Sigmoid colon (tissue), 7 donors: Measurements from ENCODE around the gene NTNG1. TPM values are rescaled to one million over a fixed set of nuclear protein-coding genes. Genes with fewer than 3 reads are reported as not detected.

ENCODE experiments used
- DNase-seq: peaks from one replicate; pipeline ENCODE4 v3.0.0-alpha.2; 2019
- H3K27ac ChIP-seq, 4 donors: fragments of 200-600 bp; sonication (generic); one replicate each; pipeline ENCODE4 v1.5.1; 2016 to 2019; ENCODE audit warnings: mild to moderate bottlenecking in 1 of 4
- H3K27me3 ChIP-seq, 3 donors: fragments of 200-600 bp; sonication (generic); one replicate each; pipeline ENCODE4 v1.5.1; 2019; ENCODE audit warnings: mild to moderate bottlenecking in 1 of 3
- H3K36me3 ChIP-seq, 4 donors: fragments of 200-600 bp; sonication (generic); one replicate each; pipeline ENCODE4 v1.5.1; 2016 to 2019
- H3K4me1 ChIP-seq, 4 donors: fragments of 200-600 bp; sonication (generic); one replicate each; pipeline ENCODE4 v1.5.1; 2017 to 2019
- H3K4me3 ChIP-seq, 4 donors: fragments of 200-600 bp; sonication (generic); one replicate each; pipeline ENCODE4 v1.5.1; 2017 to 2019; ENCODE audit warnings: mild to moderate bottlenecking in 2 of 4, moderate library complexity in 1 of 4
- H3K9me3 ChIP-seq, 4 donors: fragments of 200-600 bp in 3 of 4; sonication (generic) in 3 of 4; one replicate each; pipeline versions ENCODE4 v1.5.1 to v1.6.1; 2013 to 2019
- CTCF ChIP-seq, 4 experiments: fragments of 450-650 bp in 3 of 4; fragments of 200-600 bp in 1 of 4; IDR thresholded peaks; one replicate each; pipeline ENCODE4 v1.5.1; 2016 to 2019; ENCODE audit warnings: antibody characterized with exemption in 4 of 4, mild to moderate bottlenecking in 3 of 4, moderate library complexity in 2 of 4
- EP300 ChIP-seq, 4 donors: sonication (generic); formaldehyde crosslinking; IDR thresholded peaks; one replicate each; pipeline ENCODE4 v1.6.1; 2017; ENCODE audit warnings: antibody characterized with exemption in 4 of 4
- POLR2A ChIP-seq, 2 donors: fragments of 450-650 bp; IDR thresholded peaks; one replicate each; pipeline ENCODE4 v1.6.1; 2016; ENCODE audit warnings: antibody characterized with exemption in 2 of 2, mild to moderate bottlenecking in 2 of 2, moderate library complexity in 2 of 2
- POLR2AphosphoS5 ChIP-seq, 4 donors: sonication (generic); formaldehyde crosslinking; IDR thresholded peaks; one replicate each; pipeline ENCODE4 v1.6.1; 2017; ENCODE audit warnings: antibody characterized with exemption in 4 of 4
- WGBS, 2 donors: extraction: QIAGEN DNeasy Blood & Tissue Kit; methylation state at CpG; one replicate each; pipeline ENCODE4 v1.1.7; 2013; 5-methylcytosine and 5-hydroxymethylcytosine counted together
- intact Hi-C: fragments of 100-400 bp; cut with DNase I; formaldehyde crosslinking; loops from one replicate; pipeline ENCODE4 v1.15.1; 2023
- polyA plus RNA-seq, 3 donors: library from polyadenylated mRNA; stranded (reverse); fragments of 200-250 nt; gene quantifications; one replicate each; pipeline ENCODE4 v1.2.3, GENCODE V29; 2013
- total RNA-seq, 4 donors: library from RNA; depleted of rRNA; stranded (reverse); fragments of >200 nt; gene quantifications; one replicate each; pipeline ENCODE4 v1.1.0, GENCODE V29; 2016
- donor health status: healthy with polysubstance abuse.
- donor health status: Bipolar disorder and iron deficiency.
- donor health status: healthy.

Gene NTNG1
- total and polyA plus RNA-seq, 7 donors, result under 0.01 to 32.5 (median 9.5) TPM; not detected in 1

GRCh38 chr1:107365527-107366240 is 224.8 kb downstream of the NTNG1 start:
- Histone ChIP-seq H3K9me3 (no peaks in the 10 kb centered on the region), H3K27ac (no peak overlapping the region), H3K36me3 (no peaks in the 10 kb centered on the region), H3K4me1 (peaks cover 0 to 16% (median 13%) of the 10 kb centered on the region in 4 donors), H3K4me3 (no peak overlapping the region), H3K27me3 (no peaks in the 10 kb centered on the region)
- TF ChIP-seq EP300 (IDR thresholded peaks at IDR 0.05) (no peak), CTCF (IDR thresholded peaks at IDR 0.05) (no peak), POLR2A (IDR thresholded peaks at IDR 0.05) (no peak), POLR2AphosphoS5 (IDR thresholded peaks at IDR 0.05) (no peak)
- no peak for DNase-seq
- intact Hi-C loops, result no loop called here
- 75 to 92% methylated on average over 2 of the region's 2 CpGs for WGBS, 2 donors

DNA sequence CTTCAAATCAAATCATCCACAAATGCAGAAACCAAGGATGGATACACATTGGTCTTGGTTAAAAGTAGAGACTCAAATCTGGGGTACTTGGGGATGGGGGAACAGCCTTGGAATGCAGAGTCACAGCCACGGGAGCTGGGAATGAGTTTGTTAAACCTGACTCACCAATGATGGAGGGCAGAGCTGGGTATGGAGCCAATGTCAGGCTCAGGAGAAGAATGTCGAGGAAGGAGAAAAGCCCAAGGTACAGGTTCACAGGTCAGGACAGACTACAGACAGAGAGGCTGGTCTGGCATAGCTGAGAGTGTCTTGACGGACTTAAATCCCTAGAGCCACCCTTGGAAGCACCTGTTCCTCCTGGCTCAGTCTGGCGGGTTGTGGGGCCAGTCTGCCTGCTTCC is 237.6 kb downstream of the NTNG1 start:
- intact Hi-C loops, result no loop called here
- 54 to 71% methylated on average over 4 of the region's 4 CpGs for WGBS, 2 donors
- DNase-seq, result no peak
- no peaks in the 10 kb centered on the region for H3K4me1 ChIP-seq
- H3K9me3 ChIP-seq, result no peaks in the 10 kb centered on the region
- H3K27ac ChIP-seq, result no peak overlapping the region
- no peaks in the 10 kb centered on the region for H3K27me3 ChIP-seq
- TF ChIP-seq CTCF (IDR thresholded peaks at IDR 0.05), result no peak
- no peak for TF ChIP-seq EP300 (IDR thresholded peaks at IDR 0.05)
- no peak for TF ChIP-seq POLR2AphosphoS5 (IDR thresholded peaks at IDR 0.05)
- TF ChIP-seq POLR2A (IDR thresholded peaks at IDR 0.05), result no peak
- no peaks in the 10 kb centered on the region for H3K36me3 ChIP-seq
- H3K4me3 ChIP-seq, result no peak overlapping the region

DNA sequence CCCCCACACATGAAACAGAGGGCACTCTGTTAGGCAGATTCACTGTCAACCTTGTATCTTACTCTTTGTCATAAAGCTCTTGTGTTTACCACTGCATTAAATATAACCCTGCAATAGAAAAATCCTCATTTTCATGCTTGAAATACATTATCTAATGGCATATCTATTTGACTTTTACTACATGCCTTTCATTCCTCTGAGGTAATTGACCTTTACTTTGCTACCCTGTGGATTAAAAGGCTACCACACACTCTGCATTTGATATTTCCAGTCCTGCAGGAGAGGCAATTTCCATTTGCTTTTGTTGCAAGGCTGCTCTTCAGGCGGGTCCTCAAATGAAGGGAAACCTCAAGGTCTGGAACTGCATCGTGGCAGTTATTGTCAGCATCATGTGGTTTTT is 238.0 kb downstream of the NTNG1 start:
- WGBS, 2 donors, result 72 to 79% methylated on average over 2 of the region's 2 CpGs
- no peak for DNase-seq

GRCh38 chr1:107379826-107380225 is 239.0 kb downstream of the NTNG1 start:
- TF ChIP-seq EP300 (IDR thresholded peaks at IDR 0.05), result no peak
- TF ChIP-seq CTCF (IDR thresholded peaks at IDR 0.05), result no peak
- no peak for TF ChIP-seq POLR2A (IDR thresholded peaks at IDR 0.05)
- TF ChIP-seq POLR2AphosphoS5 (IDR thresholded peaks at IDR 0.05), result no peak
- intact Hi-C loops, result no loop called here
- Histone ChIP-seq H3K4me3 (no peak overlapping the region), H3K27me3 (no peaks in the 10 kb centered on the region), H3K36me3 (no peaks in the 10 kb centered on the region), H3K27ac (no peak overlapping the region), H3K9me3 (no peaks in the 10 kb centered on the region), H3K4me1 (no peaks in the 10 kb centered on the region)
- no peak for DNase-seq

More for the DNA sequence above, 238.0 kb downstream of the NTNG1 start:
- Histone ChIP-seq H3K4me3 (no peak overlapping the region), H3K4me1 (no peaks in the 10 kb centered on the region), H3K27ac (no peak overlapping the region), H3K27me3 (no peaks in the 10 kb centered on the region), H3K36me3 (no peaks in the 10 kb centered on the region), H3K9me3 (no peaks in the 10 kb centered on the region)
- intact Hi-C loops, result no loop called here
- TF ChIP-seq POLR2A (IDR thresholded peaks at IDR 0.05) (no peak), EP300 (IDR thresholded peaks at IDR 0.05) (no peak), POLR2AphosphoS5 (IDR thresholded peaks at IDR 0.05) (no peak), CTCF (IDR thresholded peaks at IDR 0.05) (no peak)
